HFF-Myc (cell line): ENCODE results near the gene SUGP1.

Experiments used
- DNase-seq: peaks from one replicate; pipeline ENCODE4 v3.0.0-alpha.2; 2011; ENCODE audit warnings: low read depth; ENCODE audit errors: extremely low read depth
- H3K4me3 ChIP-seq: replicated peaks from 2 replicates; pipeline ENCODE4 v1.5.1; 2011; ENCODE audit warnings: low read depth, mild to moderate bottlenecking, control low read depth, low read length
- CTCF ChIP-seq: IDR thresholded peaks from 2 replicates; pipeline ENCODE4 v1.5.1; 2012; ENCODE audit warnings: mild to moderate bottlenecking, low read depth, low read length, control low read depth; ENCODE audit errors: missing control alignments

The SUGP1 gene

GRCh38 chr19:19304186-19304965, 15.9 kb downstream of the SUGP1 start:
- no peak for TF ChIP-seq CTCF
- no peak overlapping the region for H3K4me3 ChIP-seq
- no peak for DNase-seq

- H3K4me3 ChIP-seq, result no peak overlapping the region
- no peak for DNase-seq
- TF ChIP-seq CTCF, result no peak
These were observed 16.9 kb downstream of the SUGP1 start for GRCh38 chr19:19303411-19303810.

- DNase-seq, result no peak
- no peak overlapping the region for H3K4me3 ChIP-seq
- TF ChIP-seq CTCF, result no peak
These were observed 19.7 kb downstream of the SUGP1 start for GRCh38 chr19:19300613-19301012.

- DNase-seq, result no peak
- TF ChIP-seq CTCF, result no peak
- H3K4me3 ChIP-seq, result no peak overlapping the region
These were observed 22.6 kb downstream of the SUGP1 start for GRCh38 chr19:19297759-19298158.

- H3K4me3 ChIP-seq, result no peak overlapping the region
- TF ChIP-seq CTCF, result no peak
- no peak for DNase-seq
These were observed 23.2 kb downstream of the SUGP1 start for GRCh38 chr19:19296953-19297689.

- no peak overlapping the region for H3K4me3 ChIP-seq
- no peak for DNase-seq
- TF ChIP-seq CTCF, result no peak
These were observed 25.4 kb downstream of the SUGP1 start for GRCh38 chr19:19294914-19295313.
